GM18868 (cell line): ENCODE data around the gene ICAM3.
A peak's percentile ranks its signal among the peaks of the same experiment; 100 is the strongest.
"Not testable (repeated sequence)": the region's sequence is repeated elsewhere in the genome, so short reads cannot be mapped to it uniquely, and the experiment has no call there.

ENCODE experiments used
- ATAC-seq: cut with Tn5 transposase; IDR thresholded peaks from one replicate; pipeline ENCODE4 v1.9.1; 2021; ENCODE audit warnings: mild to moderate bottlenecking, moderate library complexity; ENCODE audit not compliant: unreplicated experiment

The ICAM3 gene

GRCh38 chr19:10352764-10353671 lies 13.6 kb upstream of the ICAM3 start:
- no peak for ATAC-seq

DNA sequence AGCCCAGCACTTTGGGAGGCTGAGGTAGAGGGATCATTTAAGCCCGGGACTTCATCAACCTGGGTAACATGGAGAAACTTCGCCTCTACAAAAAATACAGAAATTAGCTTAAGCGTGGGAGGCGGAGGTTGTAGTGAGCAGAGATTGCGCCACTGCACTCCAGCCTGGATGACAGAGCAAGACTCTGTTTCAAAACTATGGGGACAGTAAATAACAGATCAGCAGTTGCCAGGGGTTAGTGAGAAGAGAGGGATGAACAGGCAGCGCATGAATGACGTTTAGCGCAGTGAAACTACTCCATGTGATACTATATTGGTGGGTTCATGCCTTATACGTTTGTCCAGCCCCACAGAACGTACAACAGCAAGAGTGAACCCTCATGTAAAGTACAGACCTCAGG lies 7.1 kb upstream of the ICAM3 start:
- no peak for ATAC-seq

DNA sequence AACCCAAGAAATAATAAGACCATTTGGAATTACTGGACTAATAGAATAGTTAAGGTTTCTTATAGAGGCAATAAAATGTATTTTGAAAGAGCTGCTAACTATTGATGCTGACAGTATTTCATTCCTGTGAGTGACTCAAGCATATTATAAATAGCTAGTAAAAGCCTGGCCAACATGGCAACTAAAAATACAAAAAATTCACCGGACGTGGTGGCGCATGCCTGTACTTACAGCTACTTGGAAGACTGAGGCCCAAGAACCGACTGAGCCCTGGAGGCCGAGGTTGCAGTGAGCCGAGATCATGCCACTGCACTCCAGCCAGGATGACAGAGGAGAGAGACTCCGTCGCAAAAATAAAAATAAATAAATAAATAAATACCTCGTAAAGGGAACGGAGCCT lies 5.4 kb upstream of the ICAM3 start:
- no peak for ATAC-seq

DNA sequence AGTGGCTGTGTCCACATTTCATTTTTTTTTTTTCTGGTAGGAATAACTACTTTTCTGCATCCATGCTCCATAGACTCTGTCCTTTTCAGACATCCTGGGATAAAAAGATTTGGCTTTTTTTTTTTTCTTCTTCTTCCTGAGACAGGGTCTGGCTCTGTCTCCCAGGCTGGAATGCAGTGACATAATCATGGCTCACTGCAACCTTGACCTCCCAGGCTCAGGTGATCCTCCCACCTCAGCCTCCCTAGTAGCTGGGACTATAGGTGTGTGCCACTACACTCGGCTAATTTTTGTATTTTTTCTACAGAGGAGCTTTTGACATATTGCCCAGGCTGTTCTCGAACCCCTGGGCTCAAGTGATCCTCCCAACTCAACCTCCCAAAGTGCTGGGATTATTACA lies 4.1 kb upstream of the ICAM3 start:
- no peak for ATAC-seq

DNA sequence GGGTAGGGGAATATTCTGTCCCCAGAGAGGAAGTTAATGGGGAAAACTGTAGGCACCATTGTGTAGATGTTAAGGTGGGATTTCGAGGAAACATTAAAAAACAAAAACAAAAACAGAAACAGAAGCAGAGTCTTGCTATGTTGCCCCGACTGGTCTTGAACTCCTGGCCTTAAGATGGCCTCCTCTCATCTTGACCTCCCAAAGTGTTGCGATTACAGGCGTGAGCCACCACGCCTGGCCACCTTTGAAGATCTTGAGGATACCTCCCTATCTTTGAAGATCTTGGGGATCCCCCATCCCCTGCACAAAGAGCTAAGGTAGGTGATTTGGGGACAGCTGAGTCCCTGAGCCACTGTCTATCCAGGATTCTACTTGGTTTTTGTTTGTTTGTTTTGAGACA lies 553 bp upstream of the ICAM3 start:
- ATAC-seq = no peak

DNA sequence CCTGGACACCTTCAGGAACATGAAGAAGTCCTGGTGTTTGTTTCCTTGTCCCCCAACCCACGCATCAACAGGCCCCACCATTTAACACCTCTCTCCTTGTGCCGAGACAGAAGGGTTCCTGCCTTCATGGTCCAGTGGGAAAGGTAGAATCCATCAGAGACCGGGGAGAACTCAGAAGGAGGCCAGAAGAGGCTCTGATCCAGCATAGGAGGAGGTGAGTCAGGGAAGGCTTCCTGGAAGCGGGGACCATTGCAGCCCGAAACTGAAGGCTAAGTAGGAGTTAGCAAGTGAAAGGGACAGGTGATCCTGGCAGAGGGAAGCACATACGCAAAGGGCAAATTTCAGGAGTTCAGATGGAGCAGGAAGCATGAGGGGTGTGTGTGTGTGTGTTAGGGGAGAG lies 484 bp downstream of the ICAM3 start:
- no peak for ATAC-seq

DNA sequence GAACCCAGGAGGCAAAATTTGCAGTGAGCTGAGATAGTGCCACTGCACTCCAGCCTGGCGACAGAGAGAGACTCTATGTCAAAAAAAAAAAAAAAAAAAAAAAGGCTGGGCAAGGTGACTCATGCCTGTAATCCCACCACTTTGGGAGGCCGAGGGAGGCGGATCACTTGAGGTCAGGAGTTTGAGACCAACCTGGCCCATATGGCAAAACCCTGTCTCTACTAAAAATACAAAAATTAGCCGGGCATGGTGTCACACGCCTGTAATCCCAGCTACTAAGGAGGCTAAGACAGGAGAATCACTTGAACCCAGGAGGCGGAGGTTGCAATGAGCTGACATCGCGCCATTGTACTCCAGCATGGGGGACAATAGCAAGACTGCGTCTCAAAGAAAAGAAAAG lies 2.7 kb downstream of the ICAM3 start:
- ATAC-seq = not testable (repeated sequence)

DNA sequence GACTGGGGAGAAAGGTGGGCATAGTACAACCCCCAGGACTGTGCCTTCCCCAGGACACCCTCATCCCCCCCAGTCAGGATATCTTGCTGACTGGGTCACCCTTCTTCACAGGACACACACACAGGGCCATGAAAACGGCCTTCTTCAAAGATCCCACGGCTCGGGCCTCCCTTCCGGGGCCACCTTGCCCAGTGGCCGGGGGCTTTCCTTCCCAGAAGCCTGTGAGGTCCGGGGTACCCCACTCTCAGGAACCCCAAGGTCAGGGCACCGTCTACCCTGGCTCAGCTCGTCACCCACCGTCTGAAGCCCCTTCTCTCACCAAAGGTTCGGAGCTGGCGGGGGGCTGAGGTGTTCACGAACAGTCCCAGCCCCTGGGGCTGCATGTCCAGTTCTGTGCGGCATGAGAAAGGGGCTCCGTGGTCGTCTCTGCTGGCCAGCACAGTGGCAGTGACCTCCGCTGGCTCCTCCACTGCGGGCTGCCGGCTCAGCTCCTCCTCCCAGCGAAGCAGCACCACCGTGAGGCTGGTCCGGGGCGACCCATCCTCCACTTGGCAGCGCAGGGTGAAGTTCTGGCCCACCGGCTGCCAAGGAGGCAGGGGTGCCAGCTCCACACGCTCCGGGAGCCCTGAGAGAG lies 4.0 kb downstream of the ICAM3 start:
- no peak for ATAC-seq

GRCh38 chr19:10334588-10335351 lies 4.7 kb downstream of the ICAM3 start:
- no peak for ATAC-seq

DNA sequence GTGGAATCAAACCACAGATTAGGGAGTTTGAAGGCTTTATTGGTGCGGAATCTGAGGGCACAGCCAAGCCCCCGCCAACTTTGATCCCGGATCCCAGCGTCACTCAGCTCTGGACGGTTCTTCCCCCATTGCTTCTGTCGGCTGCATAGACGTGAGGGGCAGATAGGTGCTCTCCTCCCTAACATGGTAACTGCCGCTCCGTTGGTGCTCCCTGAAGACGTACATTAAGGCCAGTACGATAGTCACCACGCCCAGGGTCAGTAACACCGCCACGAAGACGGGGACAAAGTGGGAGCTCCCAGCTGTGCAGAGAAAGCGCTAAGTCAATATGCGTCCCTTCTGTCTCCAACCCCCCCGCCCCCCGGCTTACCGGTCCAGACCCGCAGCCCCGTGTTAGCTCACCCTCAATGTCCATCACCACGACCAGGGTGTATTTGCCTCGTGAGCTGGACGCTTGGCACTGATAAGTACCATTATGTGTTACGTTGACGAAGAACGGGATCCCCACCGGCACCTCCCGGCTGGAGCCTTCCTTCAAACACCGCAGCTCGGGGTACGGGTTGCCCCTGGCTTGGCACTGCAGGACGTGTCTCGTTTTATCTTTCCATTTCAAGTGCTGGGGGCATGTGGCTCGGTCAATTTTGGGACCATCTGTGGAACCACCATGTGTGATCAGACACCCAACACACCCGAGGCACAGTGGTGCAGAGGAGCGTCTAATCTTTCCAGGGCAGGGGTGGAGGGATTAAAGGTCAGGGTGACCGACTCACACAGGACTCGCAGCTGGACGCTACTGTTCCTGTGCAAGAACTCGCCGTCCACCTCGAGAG lies 5.5 kb downstream of the ICAM3 start:
- ATAC-seq = no peak

GRCh38 chr19:10332965-10333757 lies 6.3 kb downstream of the ICAM3 start, which contains the start of gene RAVER1:
Gene RAVER1 (minus strand): TSS chr19:10333529. CDS start chr19:10333507, 22 bp downstream.
- ATAC-seq = peak; percentile 87

GRCh38 chr19:10332158-10332964 lies 7.1 kb downstream of the ICAM3 start:
- ATAC-seq = no peak

DNA sequence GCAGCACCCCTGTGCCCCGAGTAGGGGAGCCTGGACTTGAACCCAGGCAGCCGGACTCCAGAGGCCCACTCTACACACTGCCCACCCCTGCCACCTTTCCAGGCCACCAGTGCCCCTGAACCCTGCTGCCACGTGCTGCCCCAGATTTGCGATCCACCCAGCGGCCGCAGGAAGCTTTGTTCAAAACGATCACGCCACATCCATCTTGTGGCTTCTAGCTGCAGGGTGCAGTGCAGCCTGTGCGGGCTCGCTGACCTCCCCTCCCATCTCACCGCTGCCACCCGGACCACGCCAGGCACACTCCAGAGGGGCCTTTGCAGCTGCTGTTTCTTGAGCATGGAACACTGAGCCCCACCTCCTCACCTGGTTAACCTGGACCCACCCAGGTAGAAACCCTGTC lies 9.9 kb downstream of the ICAM3 start:
- ATAC-seq = no peak

GRCh38 chr19:10328558-10329429 lies 10.6 kb downstream of the ICAM3 start:
- no peak for ATAC-seq

GRCh38 chr19:10327793-10328192 lies 11.6 kb downstream of the ICAM3 start:
- ATAC-seq = no peak

- no peak for ATAC-seq
These were observed 13.7 kb downstream of the ICAM3 start for GRCh38 chr19:10325732-10326131.

- ATAC-seq = no peak
These were observed 17.3 kb downstream of the ICAM3 start for GRCh38 chr19:10321874-10322835.
